Measurements from ENCODE around the gene ZBTB16. TPM values are rescaled to one million over a fixed set of nuclear protein-coding genes. Genes with fewer than 3 reads are reported as not detected.

ZBTB16 gene
- total RNA-seq, 1 experiment from 2014 or later: 70.4 TPM

GRCh38 chr11:114092478-114092877 lies 33.0 kb downstream of the ZBTB16 start:
- peaks cover 100% of the 10 kb centered on the region for H3K36me3 Mint-ChIP-seq (ENCODE audit: insufficient read depth, unreplicated experiment)
- intact Hi-C loops (cut with micrococcal nuclease): no loop called here
- peaks cover 78% of the 10 kb centered on the region for H3K4me1 Mint-ChIP-seq (ENCODE audit: insufficient read depth, unreplicated experiment)
- POLR2A ChIA-PET: no interaction called here
- peak overlapping the region; percentile 79 for H3K27ac Mint-ChIP-seq (ENCODE audit: low read depth, unreplicated experiment)
- CTCF ChIA-PET: no interaction called here
- no peaks in the 10 kb centered on the region for H3K27me3 Mint-ChIP-seq (ENCODE audit: insufficient read depth, unreplicated experiment)
- DNase-seq (ENCODE audit: unreplicated experiment): no peak
- no TSS peak for BruUV-seq (replicated peaks)
- no peaks in the 10 kb centered on the region for H3K9me3 Mint-ChIP-seq (ENCODE audit: unreplicated experiment)
- peak overlapping the region; percentile 47 for H3K4me3 Mint-ChIP-seq (ENCODE audit: unreplicated experiment)
- TF ChIP-seq CTCF (IDR thresholded peaks at IDR 0.05; ENCODE audit: unreplicated experiment): no peak

GRCh38 chr11:114092953-114093352 lies 33.4 kb downstream of the ZBTB16 start:
- ChIA-PET POLR2A (no interaction called here), CTCF (no interaction called here)
- Mint-ChIP-seq H3K4me3 (ENCODE audit: unreplicated experiment) (no peak overlapping the region), H3K27ac (ENCODE audit: low read depth, unreplicated experiment) (peak overlapping the region; percentile 79), H3K27me3 (ENCODE audit: insufficient read depth, unreplicated experiment) (no peaks in the 10 kb centered on the region), H3K36me3 (ENCODE audit: insufficient read depth, unreplicated experiment) (peaks cover 100% of the 10 kb centered on the region), H3K4me1 (ENCODE audit: insufficient read depth, unreplicated experiment) (peaks cover 77% of the 10 kb centered on the region), H3K9me3 (ENCODE audit: unreplicated experiment) (no peaks in the 10 kb centered on the region)
- BruUV-seq (replicated peaks): no TSS peak
- TF ChIP-seq CTCF (IDR thresholded peaks at IDR 0.05; ENCODE audit: unreplicated experiment): no peak
- intact Hi-C loops (cut with micrococcal nuclease): no loop called here
- no peak for DNase-seq (ENCODE audit: unreplicated experiment)

GRCh38 chr11:114094516-114094915 lies 35.0 kb downstream of the ZBTB16 start:
- H3K27me3 Mint-ChIP-seq (ENCODE audit: insufficient read depth, unreplicated experiment): no peaks in the 10 kb centered on the region
- H3K9me3 Mint-ChIP-seq (ENCODE audit: unreplicated experiment): no peaks in the 10 kb centered on the region
- H3K4me1 Mint-ChIP-seq (ENCODE audit: insufficient read depth, unreplicated experiment): peaks cover 77% of the 10 kb centered on the region
- H3K27ac Mint-ChIP-seq (ENCODE audit: low read depth, unreplicated experiment): peak overlapping the region; percentile 87
- ChIA-PET POLR2A (interaction anchor here (1.2 kb wide), 1 partner anchor 11 kb away, joined by 3 read pairs; no protein-coding TSS in a partner anchor), CTCF (interaction anchor here (0.6 kb wide), 1 partner anchor 16 kb away, joined by 3 read pairs; no protein-coding TSS in a partner anchor)
- intact Hi-C loops (cut with micrococcal nuclease): no loop called here
- no peak for DNase-seq (ENCODE audit: unreplicated experiment)
- no peak for TF ChIP-seq CTCF (IDR thresholded peaks at IDR 0.05; ENCODE audit: unreplicated experiment)
- no peak overlapping the region for H3K4me3 Mint-ChIP-seq (ENCODE audit: unreplicated experiment)
- no TSS peak for BruUV-seq (replicated peaks)
- peaks cover 100% of the 10 kb centered on the region for H3K36me3 Mint-ChIP-seq (ENCODE audit: insufficient read depth, unreplicated experiment)

- intact Hi-C loops (cut with micrococcal nuclease): no loop called here
- Mint-ChIP-seq H3K27me3 (ENCODE audit: insufficient read depth, unreplicated experiment) (no peaks in the 10 kb centered on the region), H3K36me3 (ENCODE audit: insufficient read depth, unreplicated experiment) (peaks cover 100% of the 10 kb centered on the region), H3K4me1 (ENCODE audit: insufficient read depth, unreplicated experiment) (peaks cover 71% of the 10 kb centered on the region), H3K27ac (ENCODE audit: low read depth, unreplicated experiment) (no peak overlapping the region), H3K9me3 (ENCODE audit: unreplicated experiment) (no peaks in the 10 kb centered on the region), H3K4me3 (ENCODE audit: unreplicated experiment) (no peak overlapping the region)
- ChIA-PET POLR2A (interaction anchor here (0.6 to 0.8 kb wide), 2 partner anchors 14 to 31 kb away, joined by 3 to 4 read pairs; no protein-coding TSS in a partner anchor), CTCF (no interaction called here)
- no peak for TF ChIP-seq CTCF (IDR thresholded peaks at IDR 0.05; ENCODE audit: unreplicated experiment)
- BruUV-seq (replicated peaks): no TSS peak
- no peak for DNase-seq (ENCODE audit: unreplicated experiment)
Measured at GRCh38 chr11:114095899-114096298, 36.4 kb downstream of the ZBTB16 start.
